Amniotic epithelial cell (primary cell): Measurements from ENCODE around the gene ABI3.
"Not testable (repeated sequence)": the region's sequence is repeated elsewhere in the genome, so short reads cannot be mapped to it uniquely, and the experiment has no call there.

ENCODE experiments used
- DNase-seq: peaks from one replicate; pipeline ENCODE4 v3.0.0-alpha.2; 2010; ENCODE audit warnings: low read depth

Gene ABI3

GRCh38 chr17:49252148-49252695 is 41.7 kb downstream of the ABI3 start:
- peak; percentile 71 for DNase-seq

GRCh38 chr17:49254066-49254465 is 43.6 kb downstream of the ABI3 start:
- DNase-seq: no peak

- DNase-seq: no peak
These were observed 44.6 kb downstream of the ABI3 start for GRCh38 chr17:49255125-49255524.

GRCh38 chr17:49258394-49258793 is 47.9 kb downstream of the ABI3 start:
- DNase-seq: no peak

- DNase-seq: no peak
These were observed 49.1 kb downstream of the ABI3 start for GRCh38 chr17:49259663-49260010.

GRCh38 chr17:49260011-49260816 is 49.7 kb downstream of the ABI3 start:
- peak; percentile 30 for DNase-seq

- peak; percentile 87 for DNase-seq
These were observed 50.3 kb downstream of the ABI3 start for GRCh38 chr17:49260817-49261291.

GRCh38 chr17:49261540-49261939 is 51.0 kb downstream of the ABI3 start:
- DNase-seq: not testable (repeated sequence)

- DNase-seq: no peak
These were observed 55.7 kb downstream of the ABI3 start for GRCh38 chr17:49266233-49266632.

GRCh38 chr17:49267912-49268311 is 57.4 kb downstream of the ABI3 start:
- no peak for DNase-seq

GRCh38 chr17:49269356-49269755 is 58.8 kb downstream of the ABI3 start:
- no peak for DNase-seq
